T-helper 2 cell treated with Interferon-gamma antibody and Interleukin-4, amounts not matched to agents 5 μg/mL and 100 μg/mL, for 36 hours (primary cell): ENCODE data around the gene PDE10A.

ENCODE experiments used
- DNase-seq: peaks from one replicate; pipeline ENCODE4 v3.0.0; 2021; ENCODE audit warnings: low spot score
- H3K27ac Mint-ChIP-seq: one replicate; pipeline ENCODE4 v1.8.0; 2021; ENCODE audit warnings: mild to moderate bottlenecking, mixed read lengths
- H3K27me3 Mint-ChIP-seq: one replicate; pipeline ENCODE4 v1.8.0; 2021; ENCODE audit warnings: low read depth, mixed read lengths
- H3K36me3 Mint-ChIP-seq: one replicate; pipeline ENCODE4 v1.8.0; 2021; ENCODE audit warnings: low read depth, mixed read lengths
- H3K4me1 Mint-ChIP-seq: one replicate; pipeline ENCODE4 v1.8.0; 2021; ENCODE audit warnings: low read depth, mixed read lengths
- H3K4me3 Mint-ChIP-seq: one replicate; pipeline ENCODE4 v1.8.0; 2022; ENCODE audit warnings: mild to moderate bottlenecking, moderate library complexity, mixed read lengths
- H3K9me3 Mint-ChIP-seq: one replicate; pipeline ENCODE4 v1.8.0; 2021; ENCODE audit warnings: mixed read lengths

Gene PDE10A

GRCh38 chr6:165586706-165587105 lies 76.3 kb downstream of the PDE10A start:
- DNase-seq = no peak
- Mint-ChIP-seq H3K4me3 (no peak overlapping the region), H3K27ac (no peak overlapping the region), H3K9me3 (peaks cover 4% of the 10 kb centered on the region), H3K36me3 (no peaks in the 10 kb centered on the region), H3K4me1 (no peaks in the 10 kb centered on the region), H3K27me3 (no peaks in the 10 kb centered on the region)

- H3K27ac Mint-ChIP-seq = no peak overlapping the region
- DNase-seq = no peak
- H3K36me3 Mint-ChIP-seq = no peaks in the 10 kb centered on the region
- no peak overlapping the region for H3K4me3 Mint-ChIP-seq
- H3K9me3 Mint-ChIP-seq = no peaks in the 10 kb centered on the region
- no peaks in the 10 kb centered on the region for H3K27me3 Mint-ChIP-seq
- H3K4me1 Mint-ChIP-seq = no peaks in the 10 kb centered on the region
Observed at GRCh38 chr6:165585060-165585459, 78.0 kb downstream of the PDE10A start.

- Mint-ChIP-seq H3K27me3 (no peaks in the 10 kb centered on the region), H3K36me3 (no peaks in the 10 kb centered on the region), H3K27ac (no peak overlapping the region), H3K9me3 (no peaks in the 10 kb centered on the region), H3K4me3 (no peak overlapping the region), H3K4me1 (no peaks in the 10 kb centered on the region)
- no peak for DNase-seq
Observed at GRCh38 chr6:165584541-165584940, 78.5 kb downstream of the PDE10A start.

GRCh38 chr6:165581678-165582077 lies 81.4 kb downstream of the PDE10A start:
- no peaks in the 10 kb centered on the region for H3K4me1 Mint-ChIP-seq
- no peak overlapping the region for H3K27ac Mint-ChIP-seq
- no peaks in the 10 kb centered on the region for H3K9me3 Mint-ChIP-seq
- H3K27me3 Mint-ChIP-seq = no peaks in the 10 kb centered on the region
- no peak overlapping the region for H3K4me3 Mint-ChIP-seq
- no peak for DNase-seq
- H3K36me3 Mint-ChIP-seq = no peaks in the 10 kb centered on the region

GRCh38 chr6:165580136-165580535 lies 82.9 kb downstream of the PDE10A start:
- Mint-ChIP-seq H3K4me1 (no peaks in the 10 kb centered on the region), H3K27me3 (no peaks in the 10 kb centered on the region), H3K4me3 (no peak overlapping the region), H3K9me3 (no peaks in the 10 kb centered on the region), H3K27ac (no peak overlapping the region), H3K36me3 (no peaks in the 10 kb centered on the region)
- no peak for DNase-seq

- H3K27ac Mint-ChIP-seq = no peak overlapping the region
- no peaks in the 10 kb centered on the region for H3K4me1 Mint-ChIP-seq
- no peak for DNase-seq
- H3K27me3 Mint-ChIP-seq = no peaks in the 10 kb centered on the region
- no peak overlapping the region for H3K4me3 Mint-ChIP-seq
- H3K9me3 Mint-ChIP-seq = no peaks in the 10 kb centered on the region
- no peaks in the 10 kb centered on the region for H3K36me3 Mint-ChIP-seq
Observed at GRCh38 chr6:165579151-165579550, 83.9 kb downstream of the PDE10A start.

- Mint-ChIP-seq H3K27me3 (no peaks in the 10 kb centered on the region), H3K27ac (no peak overlapping the region), H3K36me3 (no peaks in the 10 kb centered on the region), H3K4me3 (no peak overlapping the region), H3K9me3 (no peaks in the 10 kb centered on the region), H3K4me1 (no peaks in the 10 kb centered on the region)
- DNase-seq = no peak
Observed at GRCh38 chr6:165577556-165577955, 85.5 kb downstream of the PDE10A start.

- Mint-ChIP-seq H3K36me3 (no peaks in the 10 kb centered on the region), H3K4me3 (no peak overlapping the region), H3K4me1 (no peaks in the 10 kb centered on the region), H3K9me3 (no peaks in the 10 kb centered on the region), H3K27ac (no peak overlapping the region), H3K27me3 (no peaks in the 10 kb centered on the region)
- no peak for DNase-seq
Observed at GRCh38 chr6:165575158-165575549, 87.9 kb downstream of the PDE10A start.

- no peak overlapping the region for H3K27ac Mint-ChIP-seq
- H3K27me3 Mint-ChIP-seq = no peaks in the 10 kb centered on the region
- no peaks in the 10 kb centered on the region for H3K4me1 Mint-ChIP-seq
- H3K4me3 Mint-ChIP-seq = no peak overlapping the region
- no peaks in the 10 kb centered on the region for H3K9me3 Mint-ChIP-seq
- no peak for DNase-seq
- H3K36me3 Mint-ChIP-seq = no peaks in the 10 kb centered on the region
Observed at GRCh38 chr6:165574220-165575157, 88.6 kb downstream of the PDE10A start.

GRCh38 chr6:165573671-165574070 lies 89.4 kb downstream of the PDE10A start:
- Mint-ChIP-seq H3K4me3 (no peak overlapping the region), H3K9me3 (no peaks in the 10 kb centered on the region), H3K27ac (no peak overlapping the region), H3K4me1 (no peaks in the 10 kb centered on the region), H3K27me3 (no peaks in the 10 kb centered on the region), H3K36me3 (no peaks in the 10 kb centered on the region)
- no peak for DNase-seq

- H3K4me3 Mint-ChIP-seq = no peak overlapping the region
- no peak for DNase-seq
- no peaks in the 10 kb centered on the region for H3K27me3 Mint-ChIP-seq
- H3K36me3 Mint-ChIP-seq = no peaks in the 10 kb centered on the region
- no peaks in the 10 kb centered on the region for H3K9me3 Mint-ChIP-seq
- H3K4me1 Mint-ChIP-seq = no peaks in the 10 kb centered on the region
- no peak overlapping the region for H3K27ac Mint-ChIP-seq
Observed at GRCh38 chr6:165571721-165572132, 91.3 kb downstream of the PDE10A start.

GRCh38 chr6:165571068-165571682 lies 91.9 kb downstream of the PDE10A start:
- no peaks in the 10 kb centered on the region for H3K4me1 Mint-ChIP-seq
- H3K36me3 Mint-ChIP-seq = no peaks in the 10 kb centered on the region
- H3K27me3 Mint-ChIP-seq = no peaks in the 10 kb centered on the region
- DNase-seq = no peak
- H3K9me3 Mint-ChIP-seq = no peaks in the 10 kb centered on the region
- no peak overlapping the region for H3K4me3 Mint-ChIP-seq
- H3K27ac Mint-ChIP-seq = no peak overlapping the region

GRCh38 chr6:165568326-165568725 lies 94.7 kb downstream of the PDE10A start:
- H3K4me3 Mint-ChIP-seq = no peak overlapping the region
- no peaks in the 10 kb centered on the region for H3K9me3 Mint-ChIP-seq
- DNase-seq = no peak
- no peak overlapping the region for H3K27ac Mint-ChIP-seq
- no peaks in the 10 kb centered on the region for H3K27me3 Mint-ChIP-seq
- no peaks in the 10 kb centered on the region for H3K36me3 Mint-ChIP-seq
- no peaks in the 10 kb centered on the region for H3K4me1 Mint-ChIP-seq

- Mint-ChIP-seq H3K4me1 (no peaks in the 10 kb centered on the region), H3K27ac (no peak overlapping the region), H3K27me3 (no peaks in the 10 kb centered on the region), H3K4me3 (no peak overlapping the region), H3K9me3 (peaks cover under 1% of the 10 kb centered on the region), H3K36me3 (no peaks in the 10 kb centered on the region)
- DNase-seq = no peak
Observed at GRCh38 chr6:165566088-165566828, 96.8 kb downstream of the PDE10A start.
